GM23248 (cell line): ENCODE results near the gene STX8. TPM values are rescaled to one million over a fixed set of nuclear protein-coding genes. Genes with fewer than 3 reads are reported as not detected.
A peak's percentile ranks its signal among the peaks of the same experiment; 100 is the strongest.

ENCODE experiments used
- DNase-seq: peaks from one replicate; pipeline ENCODE4 v3.0.0-alpha.2; 2015
- H2AFZ ChIP-seq: fragments of 200-600 bp; sonication (generic); 2 replicates; pipeline ENCODE4 v1.6.1; 2016; ENCODE audit warnings: antibody characterized with exemption
- H3F3A ChIP-seq: fragments of 200-600 bp; sonication (generic); 2 replicates; pipeline ENCODE4 v1.6.1; 2016; ENCODE audit warnings: mild to moderate bottlenecking, antibody characterized with exemption, mixed run types; ENCODE audit not compliant: insufficient read depth
- H3K27ac ChIP-seq: fragments of 200-600 bp; sonication (generic); 2 replicates; pipeline ENCODE4 v1.5.1; 2016; ENCODE audit warnings: mild to moderate bottlenecking
- H3K27me3 ChIP-seq: fragments of 200-600 bp; sonication (generic); replicated peaks from 2 replicates; pipeline ENCODE4 v1.6.1; 2016; ENCODE audit warnings: mild to moderate bottlenecking; ENCODE audit not compliant: insufficient read depth
- H3K36me3 ChIP-seq: fragments of 200-600 bp; sonication (generic); 2 replicates; pipeline ENCODE4 v1.6.1; 2016; ENCODE audit warnings: low read depth, mild to moderate bottlenecking
- H3K4me1 ChIP-seq: fragments of 200-600 bp; sonication (generic); 2 replicates; pipeline ENCODE4 v1.6.1; 2016; ENCODE audit warnings: mild to moderate bottlenecking; ENCODE audit not compliant: insufficient read depth
- H3K4me2 ChIP-seq: fragments of 200-600 bp; sonication (generic); one replicate; pipeline ENCODE4 v1.6.1; 2016; ENCODE audit warnings: mild to moderate bottlenecking; ENCODE audit not compliant: unreplicated experiment
- H3K4me3 ChIP-seq: fragments of 200-600 bp; sonication (generic); 2 replicates; pipeline ENCODE4 v1.5.1; 2016; ENCODE audit warnings: mild to moderate bottlenecking
- H3K79me2 ChIP-seq: fragments of 200-600 bp; sonication (generic); 2 replicates; pipeline ENCODE4 v1.6.1; 2016; ENCODE audit warnings: mild to moderate bottlenecking; ENCODE audit not compliant: insufficient read depth
- H3K9ac ChIP-seq: fragments of 200-600 bp; sonication (generic); 2 replicates; pipeline ENCODE4 v1.6.1; 2016; ENCODE audit warnings: mild to moderate bottlenecking
- H3K9me2 ChIP-seq: fragments of 200-600 bp; sonication (generic); 2 replicates; pipeline ENCODE4 v1.6.1; 2016; ENCODE audit warnings: mixed run types, mild to moderate bottlenecking, moderate library complexity; ENCODE audit not compliant: insufficient read depth
- H3K9me3 ChIP-seq: fragments of 200-600 bp; sonication (generic); one replicate; pipeline ENCODE4 v1.6.1; 2017; ENCODE audit warnings: low read depth
- H4K20me1 ChIP-seq: fragments of 200-600 bp; sonication (generic); 2 replicates; pipeline ENCODE4 v1.6.0; 2016; ENCODE audit not compliant: insufficient read depth
- EZH2 ChIP-seq: fragments of 200-600 bp; sonication (generic); IDR thresholded peaks from 2 replicates; pipeline ENCODE4 v1.6.1; 2018; ENCODE audit warnings: antibody characterized with exemption, mild to moderate bottlenecking; ENCODE audit not compliant: insufficient read depth, poor library complexity, severe bottlenecking
- EZH2phosphoT487 ChIP-seq: fragments of 200-600 bp; sonication (generic); IDR thresholded peaks from 2 replicates; pipeline ENCODE4 v1.6.1; 2018; ENCODE audit warnings: antibody characterized with exemption, moderate library complexity, mild to moderate bottlenecking, low read depth; ENCODE audit not compliant: insufficient read depth
- WGBS, 2 experiments: methylation state at CpG; one replicate each; pipeline ENCODE4 v1.1.6; 2015 to 2017; ENCODE audit warnings: low lambda C conversion rate in 2 of 2, low coverage in 1 of 2; ENCODE audit errors: missing lambda C conversion rate in 2 of 2; 5-methylcytosine and 5-hydroxymethylcytosine counted together
- in situ Hi-C: fragments of 300-500 bp; cut with MboI; formaldehyde crosslinking; loops from 2 replicates; pipeline ENCODE4 v1.15.0; 2020
- polyA plus RNA-seq: library from polyadenylated mRNA; unstranded; fragments of >200 nt; fragmentation: Nextera tagmentation; extraction: Ambion mirVana; gene quantifications from 2 replicates; pipeline ENCODE4 v1.2.1, GENCODE V29; 2016
- total RNA-seq: library from RNA; depleted of rRNA; stranded (reverse); fragments of >200 nt; shearing (Covaris generic); gene quantifications from 2 replicates; pipeline ENCODE4 v1.2.3, GENCODE V29; 2014

Gene STX8
- total and polyA plus RNA-seq, 2 experiments from 2014 or later = 40.7 to 84.3 TPM

DNA sequence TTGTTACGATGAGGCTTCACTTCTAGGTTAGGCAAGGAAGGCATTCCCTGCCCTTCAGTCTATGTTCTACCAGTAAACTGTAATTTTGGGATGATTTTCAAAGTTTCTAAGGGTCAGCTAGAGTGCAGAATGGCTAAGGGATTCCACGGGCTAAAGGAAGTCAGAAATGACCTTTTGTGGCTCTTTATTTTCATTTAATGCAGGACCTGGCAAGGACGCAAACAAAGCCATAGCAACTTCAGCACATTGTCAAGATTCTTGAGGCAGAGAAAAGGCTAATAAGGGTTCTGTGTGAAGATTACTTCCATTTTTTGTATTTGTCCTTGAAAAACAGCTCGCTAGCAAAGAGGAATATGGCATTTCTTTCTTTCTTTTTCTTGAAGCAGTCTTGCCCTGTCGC is 76.6 kb downstream of the STX8 start:
- WGBS, 2 experiments = 95 to 98% methylated on average over 5 of the region's 5 CpGs
- DNase-seq = no peak
- no peak overlapping the region for H3K4me3 ChIP-seq
- H3K27me3 ChIP-seq = no peaks in the 10 kb centered on the region
- no peak overlapping the region for H3K4me2 ChIP-seq
- TF ChIP-seq EZH2 (no peak), EZH2phosphoT487 (no peak)
- no peak overlapping the region for H3K27ac ChIP-seq
- H3K36me3 ChIP-seq = no peaks in the 10 kb centered on the region
- H4K20me1 ChIP-seq = no peaks in the 10 kb centered on the region
- no peaks in the 10 kb centered on the region for H3F3A ChIP-seq
- no peaks in the 10 kb centered on the region for H3K4me1 ChIP-seq
- no peak overlapping the region for H3K9ac ChIP-seq
- in situ Hi-C loops = no loop called here
- H3K79me2 ChIP-seq = no peaks in the 10 kb centered on the region
- H2AFZ ChIP-seq = no peak overlapping the region
- H3K9me3 ChIP-seq = no peaks in the 10 kb centered on the region
- no peaks in the 10 kb centered on the region for H3K9me2 ChIP-seq

DNA sequence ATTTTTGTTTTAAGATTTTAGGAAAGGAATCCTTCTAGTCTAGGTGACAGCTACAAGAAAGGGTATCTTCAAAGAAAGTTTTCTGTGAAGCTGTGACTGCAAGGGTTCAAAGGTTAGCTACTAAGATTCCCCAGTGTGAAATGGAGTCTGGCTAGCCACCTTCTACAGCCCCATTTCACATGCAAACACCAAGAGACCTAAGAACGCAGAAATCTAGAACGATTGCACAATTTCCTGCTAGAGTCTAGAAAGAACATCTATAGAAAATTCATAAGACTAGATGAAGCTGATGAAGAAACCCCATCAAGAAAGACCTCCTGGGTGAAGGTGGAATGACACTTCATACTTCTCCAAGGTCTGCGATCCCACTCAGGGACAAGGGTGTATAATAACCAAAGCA is 77.1 kb downstream of the STX8 start:
- in situ Hi-C loops = no loop called here

DNA sequence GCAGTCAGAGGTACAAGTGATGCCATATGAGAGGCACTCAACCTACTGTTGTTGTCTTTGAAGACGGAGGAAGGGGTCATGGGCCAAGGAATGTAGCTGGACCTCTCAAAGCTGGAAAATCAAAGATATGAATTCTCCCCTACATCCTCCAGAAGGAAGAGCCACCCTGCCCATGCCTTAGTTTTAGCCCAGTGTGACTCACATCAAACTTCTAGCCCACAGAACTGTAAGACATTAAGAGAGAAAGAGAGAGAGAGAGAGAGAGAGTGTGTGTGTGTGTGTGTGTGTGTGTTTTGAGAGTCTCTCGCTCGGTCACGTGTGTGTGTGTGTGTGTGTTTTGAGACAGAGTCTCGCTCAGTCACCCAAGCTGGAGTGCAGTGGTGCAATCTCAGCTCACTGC is 87.1 kb downstream of the STX8 start:
- in situ Hi-C loops = no loop called here
- Histone ChIP-seq H3K36me3 (0 out of 2 replicates have a peak, but pooled peaks cover 5% of the 10 kb centered on the region), H3K27me3 (no peaks in the 10 kb centered on the region), H3K4me2 (no peak overlapping the region), H3K4me3 (no peak overlapping the region), H3K9ac (no peak overlapping the region), H3K9me2 (no peaks in the 10 kb centered on the region), H2AFZ (no peak overlapping the region), H3K9me3 (no peaks in the 10 kb centered on the region), H4K20me1 (no peaks in the 10 kb centered on the region), H3K4me1 (peaks cover 12% of the 10 kb centered on the region), H3K79me2 (no peaks in the 10 kb centered on the region), H3K27ac (no peak overlapping the region), H3F3A (peaks cover 11% of the 10 kb centered on the region; the same call in 1 of the 2 replicates)
- peak; percentile 17 for DNase-seq
- no peak for TF ChIP-seq EZH2
- no peak for TF ChIP-seq EZH2phosphoT487
- WGBS, 2 experiments = 99 to 100% methylated on average over 1 to 5 of the region's 5 CpGs

More for the DNA sequence above, 77.1 kb downstream of the STX8 start:
- H3K27ac ChIP-seq = no peak overlapping the region
- H4K20me1 ChIP-seq = no peaks in the 10 kb centered on the region
- no peaks in the 10 kb centered on the region for H3K9me2 ChIP-seq
- H3F3A ChIP-seq = no peaks in the 10 kb centered on the region
- no peaks in the 10 kb centered on the region for H3K79me2 ChIP-seq
- no peak overlapping the region for H3K4me3 ChIP-seq
- H2AFZ ChIP-seq = no peak overlapping the region
- no peaks in the 10 kb centered on the region for H3K27me3 ChIP-seq
- H3K4me1 ChIP-seq = no peaks in the 10 kb centered on the region
- H3K9me3 ChIP-seq = no peaks in the 10 kb centered on the region
- H3K4me2 ChIP-seq = no peak overlapping the region
- no peaks in the 10 kb centered on the region for H3K36me3 ChIP-seq
- TF ChIP-seq EZH2phosphoT487 (no peak), EZH2 (no peak)
- no peak for DNase-seq
- WGBS, 2 experiments = 79 to 81% methylated on average over 3 of the region's 3 CpGs
- no peak overlapping the region for H3K9ac ChIP-seq

DNA sequence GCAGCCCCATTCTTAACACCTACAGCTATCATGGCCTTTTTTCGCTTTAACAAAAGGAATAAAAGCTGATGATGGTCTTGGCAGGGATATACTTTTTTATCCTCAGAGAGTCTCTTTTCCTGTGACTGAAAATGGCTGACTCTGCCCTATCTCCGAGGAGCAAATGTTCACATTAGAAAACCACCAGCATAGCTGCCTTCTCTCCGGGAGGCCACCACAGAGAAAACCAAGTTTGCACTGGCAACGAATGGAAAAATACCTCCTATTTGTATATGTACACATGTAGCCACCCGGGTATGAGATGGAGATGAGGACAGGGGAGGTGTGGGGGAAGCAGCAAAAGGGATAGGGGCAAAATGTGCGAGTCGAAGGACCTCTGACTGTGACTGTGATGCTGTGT is 88.2 kb downstream of the STX8 start:
- Histone ChIP-seq H3K27ac (no peak overlapping the region), H3K9me2 (no peaks in the 10 kb centered on the region), H3F3A (peaks cover 11% of the 10 kb centered on the region; the same call in 1 of the 2 replicates), H3K4me1 (peaks cover 12% of the 10 kb centered on the region), H3K79me2 (no peaks in the 10 kb centered on the region), H4K20me1 (no peaks in the 10 kb centered on the region), H3K9me3 (no peaks in the 10 kb centered on the region), H3K27me3 (no peaks in the 10 kb centered on the region), H3K4me2 (no peak overlapping the region), H3K9ac (no peak overlapping the region), H3K36me3 (0 out of 2 replicates have a peak, but pooled peaks cover 5% of the 10 kb centered on the region), H3K4me3 (no peak overlapping the region), H2AFZ (no peak overlapping the region)
- in situ Hi-C loops = no loop called here
- no peak for DNase-seq
- no peak for TF ChIP-seq EZH2
- no peak for TF ChIP-seq EZH2phosphoT487
- 86 to 87% methylated on average over 7 of the region's 7 CpGs for WGBS, 2 experiments

DNA sequence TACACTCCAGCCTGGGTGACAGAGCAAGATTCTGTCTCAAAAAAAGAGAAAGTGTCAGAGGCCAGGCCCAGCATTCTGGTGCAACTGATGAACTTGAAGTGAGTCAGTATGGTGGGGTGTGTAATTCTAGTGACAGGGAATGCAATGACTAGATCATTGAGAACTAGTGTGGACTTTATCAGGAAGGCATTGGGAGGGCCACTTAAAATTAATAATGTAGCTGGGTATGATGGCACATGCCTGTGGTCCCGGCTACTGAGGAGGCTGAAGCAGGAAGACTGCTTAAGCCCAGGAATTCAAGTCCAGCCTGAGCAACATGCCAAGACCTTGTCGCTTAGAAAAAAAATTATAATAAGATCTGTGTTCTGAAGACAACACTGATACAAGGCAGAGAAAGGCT is 90.8 kb downstream of the STX8 start:
- in situ Hi-C loops = no loop called here
- no peaks in the 10 kb centered on the region for H3K9me2 ChIP-seq
- DNase-seq = peak; percentile 78
- H3K9ac ChIP-seq = peak overlapping the region; percentile 31; the same call in 1 of the 2 replicates
- H3F3A ChIP-seq = peaks cover 11% of the 10 kb centered on the region; the same call in 1 of the 2 replicates
- no peaks in the 10 kb centered on the region for H3K27me3 ChIP-seq
- no peaks in the 10 kb centered on the region for H4K20me1 ChIP-seq
- H3K4me1 ChIP-seq = peaks cover 12% of the 10 kb centered on the region
- H3K4me3 ChIP-seq = no peak overlapping the region
- no peaks in the 10 kb centered on the region for H3K79me2 ChIP-seq
- WGBS, 2 experiments = 79 to 80% methylated on average over 2 of the region's 2 CpGs
- H2AFZ ChIP-seq = no peak overlapping the region
- H3K4me2 ChIP-seq = no peak overlapping the region
- no peak for TF ChIP-seq EZH2phosphoT487
- no peak for TF ChIP-seq EZH2
- no peaks in the 10 kb centered on the region for H3K9me3 ChIP-seq
- H3K27ac ChIP-seq = peak overlapping the region; percentile 62
- H3K36me3 ChIP-seq = no peaks in the 10 kb centered on the region
